CD8-positive, alpha-beta memory T cell (primary cell): Measurements from ENCODE around the gene DUS1L. TPM values are rescaled to one million over a fixed set of nuclear protein-coding genes. Genes with fewer than 3 reads are reported as not detected.

Experiments
- CTCF ChIA-PET: fragments of 350-600 bp; sonication (Branson Sonifier 250); formaldehyde crosslinking; loops from one replicate; lab custom pipeline; 2021; ENCODE audit warnings: antibody characterized with exemption; lab: Charles Lee
- POLR2A ChIA-PET: fragments of 350-600 bp; sonication (Branson Sonifier 250); formaldehyde crosslinking; loops from one replicate; lab custom pipeline; 2021; ENCODE audit warnings: antibody characterized with exemption; lab: Charles Lee
- DNase-seq, 5 donors: peaks; one replicate each; pipeline versions ENCODE4 v3.0.0 to v3.0.0-alpha.2; 2020 to 2022; ENCODE audit warnings: mixed read lengths in 1 of 5
- H3K27ac ChIP-seq: one replicate; pipeline ENCODE4 v1.7.0; 2013; ENCODE audit warnings: low read depth, mild to moderate bottlenecking, low read length, moderate library complexity
- H3K27me3 ChIP-seq: 2 replicates; pipeline ENCODE4 v1.7.0; 2013; ENCODE audit warnings: low read length, mild to moderate bottlenecking; ENCODE audit not compliant: insufficient read depth, poor library complexity, severe bottlenecking
- H3K36me3 ChIP-seq: 2 replicates; pipeline ENCODE4 v1.7.0; 2013; ENCODE audit warnings: mild to moderate bottlenecking, low read length, moderate library complexity; ENCODE audit not compliant: insufficient read depth
- H3K4me1 ChIP-seq: 2 replicates; pipeline ENCODE4 v1.7.0; 2013; ENCODE audit warnings: mild to moderate bottlenecking, low read length, moderate library complexity; ENCODE audit not compliant: insufficient read depth
- H3K4me3 ChIP-seq: 2 replicates; pipeline ENCODE4 v1.7.0; 2013; ENCODE audit warnings: mild to moderate bottlenecking, low read length
- H3K9me3 ChIP-seq: 2 replicates; pipeline ENCODE4 v1.7.0; 2013; ENCODE audit warnings: mild to moderate bottlenecking, low read length
- H3K27ac Mint-ChIP-seq, 8 donors: one replicate each; pipeline ENCODE4 v1.8.0; 2020 to 2021; ENCODE audit warnings: mixed read lengths in 8 of 8, mild to moderate bottlenecking in 6 of 8, inconsistent platforms in 3 of 8, moderate library complexity in 3 of 8
- H3K27me3 Mint-ChIP-seq, 2 donors: one replicate each; pipeline ENCODE4 v1.8.0; 2020 to 2021; ENCODE audit warnings: mixed read lengths in 2 of 2, mild to moderate bottlenecking in 1 of 2, moderate library complexity in 1 of 2
- H3K36me3 Mint-ChIP-seq, 3 donors: one replicate each; pipeline ENCODE4 v1.8.0; 2020 to 2021; ENCODE audit warnings: mixed read lengths in 3 of 3, inconsistent platforms in 1 of 3, mild to moderate bottlenecking in 1 of 3
- H3K4me1 Mint-ChIP-seq, 3 donors: one replicate each; pipeline ENCODE4 v1.8.0; 2020 to 2021; ENCODE audit warnings: mixed read lengths in 3 of 3, inconsistent platforms in 1 of 3, mild to moderate bottlenecking in 1 of 3
- H3K4me3 Mint-ChIP-seq, 7 donors: one replicate each; pipeline ENCODE4 v1.8.0; 2020 to 2021; ENCODE audit warnings: mixed read lengths in 7 of 7, mild to moderate bottlenecking in 6 of 7, moderate library complexity in 4 of 7, inconsistent platforms in 2 of 7
- H3K9me3 Mint-ChIP-seq, 5 donors: one replicate each; pipeline ENCODE4 v1.8.0; 2020 to 2022; ENCODE audit warnings: mixed read lengths in 5 of 5, mild to moderate bottlenecking in 3 of 5, moderate library complexity in 2 of 5, inconsistent platforms in 1 of 5
- polyA plus RNA-seq: library from polyadenylated mRNA; unstranded; fragments of 300-500 nt; fragmentation: Illumina TruSeq; gene quantifications from one replicate; pipeline ENCODE4 v1.2.3, GENCODE V29; 2021
- total RNA-seq, 2 experiments: library from RNA; stranded (reverse); gene quantifications; one replicate each; pipeline ENCODE4 v1.2.3, GENCODE V29; 2021

DUS1L gene
- total and polyA plus RNA-seq, 3 experiments from 2014 or later = 142 to 210 (median 206) TPM

DNA sequence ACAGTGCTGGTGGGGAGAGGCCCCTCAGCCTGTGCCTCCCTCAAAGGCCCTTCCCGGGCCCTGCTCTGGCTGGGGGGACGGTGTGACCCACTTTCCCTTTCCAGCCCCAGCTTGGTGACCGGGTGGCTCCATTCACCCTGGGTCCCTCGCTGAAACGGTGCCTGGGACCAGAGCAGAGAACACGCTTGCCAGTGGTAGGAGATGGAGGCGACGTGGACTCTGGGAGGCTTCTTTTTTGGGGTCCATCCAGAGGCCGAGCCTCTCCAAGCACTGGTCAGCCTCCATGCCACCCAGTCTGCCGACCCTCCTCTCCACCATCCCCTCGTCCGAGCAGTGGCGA lies 50.7 kb downstream of the DUS1L start:
- POLR2A ChIA-PET = no interaction called here

DNA sequence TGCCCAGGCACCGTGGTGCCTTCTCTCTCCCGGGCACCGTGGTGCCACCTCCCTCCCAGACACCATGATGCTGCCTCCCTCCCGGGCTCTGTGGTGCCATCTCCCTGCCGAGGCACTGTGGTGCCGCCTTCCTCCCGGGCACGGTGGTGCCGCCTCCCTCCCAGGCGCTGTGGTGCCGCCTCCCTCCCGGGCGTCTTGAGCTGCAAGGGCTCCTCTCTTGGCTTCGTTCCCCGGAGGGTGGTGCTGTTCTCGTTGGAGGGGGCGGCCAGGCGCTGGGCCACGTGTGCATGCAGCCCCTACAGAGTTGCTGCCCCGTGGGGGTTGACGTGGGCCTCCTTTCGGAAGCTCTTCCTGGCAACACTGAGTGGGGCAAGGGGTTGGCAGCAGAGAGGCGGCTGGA lies 51.2 kb downstream of the DUS1L start:
- H3K27ac Mint-ChIP-seq = no peak overlapping the region
- CTCF ChIA-PET = no interaction called here
- POLR2A ChIA-PET = no interaction called here

More for the DNA sequence above, 50.7 kb downstream of the DUS1L start:
- H3K4me3 Mint-ChIP-seq = no peak overlapping the region
- CTCF ChIA-PET = interaction anchor here (2.0 kb wide), 1 partner anchor 55 kb away, joined by 8 read pairs; no protein-coding TSS in a partner anchor
- peaks cover 0 to 10% (median 0%) of the 10 kb centered on the region in 3 donors for H3K36me3 Mint-ChIP-seq
- Histone ChIP-seq H3K36me3 (peaks cover 6% of the 10 kb centered on the region), H3K4me3 (no peak overlapping the region), H3K27me3 (no peaks in the 10 kb centered on the region), H3K27ac (no peak overlapping the region), H3K4me1 (no peaks in the 10 kb centered on the region), H3K9me3 (no peaks in the 10 kb centered on the region)
- DNase-seq = no peak
- no peaks in the 10 kb centered on the region for H3K9me3 Mint-ChIP-seq
- H3K4me1 Mint-ChIP-seq = peaks cover 0 to 2% (median 1%) of the 10 kb centered on the region in 3 donors
- no peaks in the 10 kb centered on the region for H3K27me3 Mint-ChIP-seq
- H3K27ac Mint-ChIP-seq = no peak overlapping the region

DNA sequence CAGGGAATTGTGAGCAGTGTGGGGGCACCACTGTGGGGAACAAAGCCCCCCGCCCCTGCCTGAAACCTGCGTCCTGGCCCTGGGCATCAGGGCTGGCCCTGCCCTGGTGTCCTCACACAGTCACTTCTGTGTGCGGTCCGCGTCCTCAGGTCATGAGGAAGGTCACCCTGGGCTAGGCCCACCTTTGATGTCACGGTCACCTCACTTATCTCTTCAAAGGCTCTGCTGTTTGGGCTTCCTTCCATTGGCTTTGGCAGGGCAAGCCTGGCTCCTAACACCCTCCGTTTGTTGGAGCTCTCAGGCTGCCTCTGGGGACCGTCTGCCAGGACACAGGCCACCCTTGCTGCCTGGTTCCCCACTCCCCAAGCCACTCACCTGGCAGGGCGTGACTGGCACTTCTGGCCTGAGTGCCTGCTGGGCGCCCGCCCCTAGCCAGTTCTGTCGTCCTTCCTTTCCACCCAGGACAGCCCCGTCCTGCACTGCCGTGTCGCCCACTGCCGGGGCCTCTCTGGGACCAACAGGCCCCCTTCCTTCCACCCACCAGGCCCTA lies 51.8 kb downstream of the DUS1L start:
- Mint-ChIP-seq H3K9me3 (no peaks in the 10 kb centered on the region), H3K27me3 (no peaks in the 10 kb centered on the region), H3K27ac (no peak overlapping the region), H3K4me3 (no peak overlapping the region), H3K36me3 (peaks cover 0 to 9% (median 0%) of the 10 kb centered on the region in 3 donors), H3K4me1 (no peaks in the 10 kb centered on the region)
- Histone ChIP-seq H3K4me1 (no peaks in the 10 kb centered on the region), H3K9me3 (no peaks in the 10 kb centered on the region), H3K27ac (no peak overlapping the region), H3K4me3 (no peak overlapping the region), H3K27me3 (no peaks in the 10 kb centered on the region), H3K36me3 (peaks cover 5% of the 10 kb centered on the region)
- CTCF ChIA-PET = interaction anchor here (1.3 kb wide), 2 partner anchors 16 to 55 kb away, joined by 3 read pairs; no protein-coding TSS in a partner anchor
- no peak for DNase-seq
- POLR2A ChIA-PET = no interaction called here

More for the DNA sequence above, 51.2 kb downstream of the DUS1L start:
- no peaks in the 10 kb centered on the region for H3K4me1 ChIP-seq
- H3K9me3 ChIP-seq = no peaks in the 10 kb centered on the region
- no peak overlapping the region for H3K4me3 ChIP-seq
- peaks cover 6% of the 10 kb centered on the region for H3K36me3 ChIP-seq
- H3K27ac ChIP-seq = no peak overlapping the region
- DNase-seq = no peak
- peaks cover 0 to 1% (median 0%) of the 10 kb centered on the region in 3 donors for H3K4me1 Mint-ChIP-seq
- no peaks in the 10 kb centered on the region for H3K27me3 Mint-ChIP-seq
- no peaks in the 10 kb centered on the region for H3K9me3 Mint-ChIP-seq
- no peaks in the 10 kb centered on the region for H3K27me3 ChIP-seq
- peaks cover 0 to 10% (median 0%) of the 10 kb centered on the region in 3 donors for H3K36me3 Mint-ChIP-seq
- H3K4me3 Mint-ChIP-seq = no peak overlapping the region

DNA sequence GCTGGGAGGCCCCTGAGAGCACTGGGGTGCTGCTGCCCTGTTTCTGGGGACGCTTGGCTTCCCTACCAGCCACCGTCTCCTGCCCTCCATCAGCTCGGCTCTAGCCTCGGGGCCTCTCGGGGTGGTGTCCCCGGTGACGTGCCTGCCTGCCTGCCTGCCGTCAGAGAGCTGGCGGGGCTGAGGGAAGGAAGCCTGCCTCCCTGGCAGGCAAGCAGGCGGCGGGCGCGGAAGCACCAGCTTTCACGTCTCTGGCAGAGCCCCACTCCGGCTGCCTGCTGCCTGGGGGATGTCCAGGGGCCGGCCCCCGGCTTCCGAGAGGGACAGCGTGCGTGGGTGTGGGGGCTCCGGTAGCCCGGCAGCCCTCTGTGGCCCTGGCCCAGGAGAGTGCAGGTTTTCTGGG lies 52.3 kb downstream of the DUS1L start:
- no peaks in the 10 kb centered on the region for H3K27me3 ChIP-seq
- Mint-ChIP-seq H3K9me3 (no peaks in the 10 kb centered on the region), H3K4me1 (no peaks in the 10 kb centered on the region), H3K36me3 (peaks cover 0 to 4% (median 0%) of the 10 kb centered on the region in 3 donors), H3K4me3 (no peak overlapping the region), H3K27ac (no peak overlapping the region), H3K27me3 (no peaks in the 10 kb centered on the region)
- POLR2A ChIA-PET = no interaction called here
- CTCF ChIA-PET = interaction anchor here (1.3 kb wide), 2 partner anchors 17 to 54 kb away, joined by 3 read pairs; no protein-coding TSS in a partner anchor
- H3K27ac ChIP-seq = no peak overlapping the region
- no peak overlapping the region for H3K4me3 ChIP-seq
- H3K9me3 ChIP-seq = no peaks in the 10 kb centered on the region
- H3K4me1 ChIP-seq = no peaks in the 10 kb centered on the region
- DNase-seq = no peak
- H3K36me3 ChIP-seq = no peaks in the 10 kb centered on the region

DNA sequence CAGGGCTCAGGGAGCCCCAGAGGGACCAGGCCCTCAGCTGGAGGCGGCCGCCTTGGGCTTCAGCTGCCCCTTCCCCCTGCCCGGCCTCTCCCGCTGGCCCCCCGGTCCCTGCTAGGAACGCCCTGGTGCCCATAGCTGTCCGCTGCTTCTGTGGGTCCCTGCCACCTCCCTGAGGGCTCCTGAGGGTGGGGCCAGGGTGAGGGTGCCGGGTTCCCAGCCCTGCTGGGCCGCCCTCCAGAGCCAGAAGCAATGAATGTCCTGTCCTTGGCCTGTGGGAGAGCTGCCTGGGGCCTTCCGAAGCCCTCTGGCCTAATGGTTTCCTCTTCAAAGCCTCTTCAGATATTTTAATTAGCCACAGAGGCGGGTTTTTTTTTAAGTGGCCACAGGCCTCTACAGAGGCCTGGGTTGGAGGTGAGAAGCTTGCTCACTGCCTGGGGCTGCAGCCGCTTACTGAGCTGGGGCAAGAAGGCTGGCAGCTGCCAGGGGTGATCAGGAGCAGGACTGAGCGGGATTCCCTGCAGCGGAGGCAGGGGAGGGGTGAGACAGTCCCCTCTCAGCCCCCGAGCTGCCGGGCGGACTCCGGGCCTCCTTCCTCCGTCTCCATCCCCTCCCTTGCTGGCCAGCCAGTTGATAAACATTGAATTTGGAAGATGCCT lies 52.8 kb downstream of the DUS1L start:
- Histone ChIP-seq H3K36me3 (no peaks in the 10 kb centered on the region), H3K27ac (no peak overlapping the region), H3K9me3 (no peaks in the 10 kb centered on the region), H3K27me3 (no peaks in the 10 kb centered on the region), H3K4me1 (no peaks in the 10 kb centered on the region), H3K4me3 (no peak overlapping the region)
- Mint-ChIP-seq H3K27ac (no peak overlapping the region), H3K9me3 (no peaks in the 10 kb centered on the region), H3K4me1 (no peaks in the 10 kb centered on the region), H3K27me3 (no peaks in the 10 kb centered on the region), H3K4me3 (no peak overlapping the region), H3K36me3 (peaks cover 0 to 2% (median 0%) of the 10 kb centered on the region in 3 donors)
- POLR2A ChIA-PET = no interaction called here
- no peak for DNase-seq
- CTCF ChIA-PET = interaction anchor here (1.3 kb wide), 2 partner anchors 17 to 54 kb away, joined by 3 read pairs; no protein-coding TSS in a partner anchor

DNA sequence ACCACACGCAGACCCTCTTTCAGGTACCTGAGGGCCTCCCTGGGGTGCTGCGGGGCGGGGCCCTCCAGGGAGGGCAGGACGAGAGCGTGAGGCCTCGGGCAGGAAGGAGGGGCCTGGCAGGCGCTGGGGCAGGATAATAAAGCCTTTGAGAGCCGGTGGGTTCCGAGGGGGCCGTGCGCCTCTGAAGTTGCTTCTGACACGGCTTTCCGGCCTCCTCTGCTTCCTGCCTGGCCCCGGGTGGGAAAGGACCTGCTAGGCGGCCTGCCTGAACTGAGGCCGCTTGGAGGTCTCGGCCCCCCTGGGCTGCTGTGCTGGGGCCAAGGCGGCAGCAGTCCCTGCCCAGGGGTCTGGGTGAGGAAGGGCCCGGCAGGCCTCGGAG lies 53.4 kb downstream of the DUS1L start:
- Mint-ChIP-seq H3K4me3 (no peak overlapping the region), H3K27me3 (no peaks in the 10 kb centered on the region), H3K9me3 (no peaks in the 10 kb centered on the region), H3K4me1 (no peaks in the 10 kb centered on the region), H3K36me3 (peaks cover 0 to 2% (median 0%) of the 10 kb centered on the region in 3 donors), H3K27ac (no peak overlapping the region)
- no peak for DNase-seq
- H3K36me3 ChIP-seq = no peaks in the 10 kb centered on the region
- ChIA-PET POLR2A (no interaction called here), CTCF (no interaction called here)
- no peak overlapping the region for H3K27ac ChIP-seq
- H3K27me3 ChIP-seq = no peaks in the 10 kb centered on the region
- H3K4me1 ChIP-seq = no peaks in the 10 kb centered on the region
- H3K9me3 ChIP-seq = no peaks in the 10 kb centered on the region
- H3K4me3 ChIP-seq = no peak overlapping the region

DNA sequence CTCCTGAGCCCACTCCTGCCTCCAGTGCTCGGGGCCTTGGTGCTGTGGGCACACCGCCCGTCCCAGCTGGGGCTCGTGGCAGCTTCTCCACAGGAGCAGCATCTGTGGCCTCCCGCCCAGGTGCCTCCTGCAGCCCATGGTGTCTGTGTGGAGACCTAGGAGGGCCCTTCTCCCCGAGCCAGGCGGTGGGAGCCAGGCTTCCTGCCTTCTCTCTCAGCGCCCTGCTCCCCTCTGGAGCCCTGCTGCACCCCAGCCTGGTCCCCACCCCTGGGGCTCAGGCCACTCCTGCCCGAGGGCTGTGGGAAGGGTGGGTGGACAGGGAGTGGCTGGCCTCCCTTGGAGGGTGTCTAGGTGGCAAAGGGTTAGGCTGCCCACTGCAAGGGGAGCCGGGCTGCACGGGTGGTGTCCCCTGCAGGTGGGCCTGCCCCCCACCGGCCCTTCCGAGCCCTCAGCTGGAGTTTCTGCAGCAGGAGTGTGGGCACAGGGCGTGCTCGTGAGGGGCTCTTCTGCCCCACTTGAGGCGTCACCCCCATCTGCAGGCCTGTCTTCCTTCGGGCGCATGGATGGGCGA lies 53.9 kb downstream of the DUS1L start:
- H3K4me3 ChIP-seq = no peak overlapping the region
- no peak overlapping the region for H3K27ac Mint-ChIP-seq
- POLR2A ChIA-PET = no interaction called here
- no peaks in the 10 kb centered on the region for H3K36me3 ChIP-seq
- H3K4me3 Mint-ChIP-seq = no peak overlapping the region
- no peaks in the 10 kb centered on the region for H3K27me3 Mint-ChIP-seq
- H3K9me3 Mint-ChIP-seq = no peaks in the 10 kb centered on the region
- H3K4me1 ChIP-seq = no peaks in the 10 kb centered on the region
- H3K36me3 Mint-ChIP-seq = peaks cover 0 to 2% (median 0%) of the 10 kb centered on the region in 3 donors
- H3K9me3 ChIP-seq = no peaks in the 10 kb centered on the region
- H3K4me1 Mint-ChIP-seq = no peaks in the 10 kb centered on the region
- no peak overlapping the region for H3K27ac ChIP-seq
- no peak for DNase-seq
- CTCF ChIA-PET = no interaction called here
- H3K27me3 ChIP-seq = no peaks in the 10 kb centered on the region
